NCI-H2196 treated with DMSO at 0.1 percent for 48 hours (cell line): Measurements from ENCODE around the gene SCUBE1.

Source experiments
- DNase-seq: peaks from one replicate; lab custom pipeline; 2025; ENCODE audit not compliant: unreplicated experiment; lab: John Stamatoyannopoulos, UW

The SCUBE1 gene

DNA sequence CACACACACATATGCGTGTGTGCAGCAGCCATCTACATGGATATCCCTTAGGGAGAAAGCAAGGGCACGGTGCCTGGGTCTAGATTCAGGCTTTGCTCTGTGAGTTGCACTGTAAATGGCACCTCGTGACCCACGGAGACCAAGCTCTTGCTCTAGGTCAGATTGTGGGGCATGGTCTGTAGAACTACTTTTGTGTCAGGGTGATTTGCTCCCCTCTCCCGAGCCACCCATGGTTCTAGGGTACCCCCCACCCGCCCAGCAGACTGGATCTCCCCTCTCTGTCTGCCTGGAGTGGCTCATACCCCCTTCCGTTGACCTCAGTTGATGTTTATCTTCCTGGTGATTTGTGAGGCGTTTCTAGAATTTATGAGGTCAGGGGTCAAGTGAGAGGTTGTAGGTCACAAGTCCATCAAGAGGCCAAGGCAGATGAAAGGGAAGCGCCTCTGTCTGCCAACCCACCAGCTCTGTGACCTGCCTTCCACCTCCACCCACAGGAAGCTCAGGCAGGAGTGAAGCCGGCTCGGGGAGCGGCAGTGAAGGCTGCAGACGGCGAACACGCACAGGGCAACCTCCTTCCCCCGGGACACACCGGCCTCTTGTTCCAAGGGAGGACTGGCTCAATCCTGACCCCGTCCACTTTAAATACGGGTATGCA lies 80.1 kb downstream of the SCUBE1 start:
- no peak for DNase-seq

DNA sequence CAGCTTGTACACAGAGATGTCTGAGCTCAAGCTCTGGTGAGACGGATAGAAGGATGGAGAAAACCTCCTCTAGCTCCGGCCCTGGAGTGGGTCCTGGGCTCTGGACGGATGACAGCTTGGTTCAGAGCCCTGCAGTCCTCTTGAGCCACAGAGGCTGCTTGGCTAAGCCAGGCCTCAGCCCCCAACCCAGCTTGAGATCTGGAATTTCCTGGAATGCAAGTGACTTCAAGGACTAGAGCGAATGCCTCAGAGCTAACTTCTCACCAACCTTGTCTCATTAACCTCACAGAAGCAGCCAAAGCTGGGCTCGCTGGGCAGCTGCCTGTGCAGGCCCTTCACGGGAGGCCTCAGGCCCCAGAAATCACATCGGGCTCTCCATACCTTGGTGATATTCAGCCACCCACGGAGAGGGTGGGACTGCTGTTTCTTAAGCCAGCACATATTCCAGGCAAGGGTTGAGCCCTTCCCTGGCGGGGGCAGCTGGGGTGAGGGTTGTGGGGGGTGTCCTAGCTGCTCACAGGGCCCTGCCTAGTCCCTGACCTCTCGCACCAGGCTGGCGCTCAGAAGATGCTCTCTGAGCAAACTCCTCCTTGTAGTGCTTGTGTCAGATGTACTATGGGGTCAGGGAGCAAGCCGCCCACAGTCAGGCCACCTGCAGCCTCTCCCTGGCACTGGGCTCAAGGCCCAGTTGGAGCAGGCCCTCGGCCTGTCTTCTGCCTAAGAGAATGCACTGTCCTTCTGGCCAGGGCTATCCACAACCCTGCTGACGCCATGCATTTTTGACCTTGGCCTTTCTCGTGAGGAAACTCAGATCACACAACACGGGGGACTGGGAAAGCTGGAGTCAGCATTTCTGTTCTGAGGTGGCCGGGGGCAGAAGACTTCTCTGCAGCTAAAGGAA lies 82.6 kb downstream of the SCUBE1 start:
- no peak for DNase-seq

DNA sequence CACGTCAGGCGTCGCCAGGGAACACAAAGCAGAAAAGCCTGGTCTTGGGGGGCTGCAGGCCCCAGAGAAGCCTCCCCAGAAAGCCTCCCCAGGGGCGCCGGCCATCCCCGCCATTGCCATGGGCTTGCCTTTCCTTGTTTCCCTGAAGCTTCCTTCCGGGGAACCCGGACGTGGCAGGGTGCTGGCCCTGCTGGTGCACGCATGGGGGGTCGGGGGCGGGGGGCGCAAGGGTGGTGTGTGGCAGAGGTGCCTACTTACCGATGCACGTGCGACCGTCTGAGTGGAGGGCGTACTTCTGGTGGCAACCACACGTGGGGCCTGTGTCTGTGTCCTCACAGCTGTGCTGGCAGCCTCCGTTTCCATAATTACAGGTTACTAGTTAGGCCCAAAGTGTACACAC lies 85.2 kb downstream of the SCUBE1 start:
- no peak for DNase-seq

DNA sequence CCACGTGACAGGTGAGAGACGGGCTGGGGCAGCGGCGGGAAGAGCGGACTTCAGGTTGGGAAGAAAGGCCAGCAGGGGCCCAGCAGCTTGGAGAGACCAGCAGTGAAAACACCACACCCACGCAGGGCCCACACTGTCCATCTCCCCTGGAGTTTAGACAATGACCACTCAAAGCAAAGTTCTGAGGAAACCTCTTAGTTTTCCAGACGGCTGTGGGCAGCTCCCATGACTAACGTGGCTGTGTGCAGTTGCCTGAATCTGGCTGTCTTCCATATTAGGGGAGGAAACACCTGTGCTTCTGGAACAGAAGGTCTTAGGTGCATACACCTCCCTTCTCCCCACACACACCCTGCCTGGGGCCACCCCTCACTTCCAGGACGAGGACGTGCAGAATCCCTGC lies 85.6 kb downstream of the SCUBE1 start:
- no peak for DNase-seq

DNA sequence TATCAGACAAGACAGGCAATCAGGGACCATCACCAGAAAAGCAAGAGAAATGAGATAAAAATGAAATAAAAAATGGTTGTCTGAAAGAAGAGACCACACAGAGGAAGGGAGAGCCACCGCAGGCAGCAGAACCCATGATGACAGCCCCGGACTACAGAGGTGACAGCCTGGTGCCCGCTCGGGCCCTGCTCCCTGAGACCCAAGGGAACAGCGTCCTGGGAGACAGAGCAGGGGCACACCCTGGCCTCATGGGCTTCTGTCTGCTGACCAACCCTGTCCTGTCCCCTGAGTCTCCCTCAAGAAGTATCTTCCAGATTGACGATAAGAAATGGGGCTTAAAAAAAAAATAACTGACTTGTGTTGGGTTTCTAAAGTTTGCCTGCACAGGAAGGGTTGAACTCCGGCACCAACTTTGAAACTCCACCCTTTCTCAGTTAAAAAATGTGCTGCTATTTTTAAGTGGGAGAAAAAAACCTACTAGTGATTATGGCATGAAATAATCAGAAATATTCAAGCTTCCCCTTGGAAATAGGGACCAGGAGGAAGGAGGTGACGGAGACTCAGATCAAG lies 86.1 kb downstream of the SCUBE1 start:
- DNase-seq, result no peak

DNA sequence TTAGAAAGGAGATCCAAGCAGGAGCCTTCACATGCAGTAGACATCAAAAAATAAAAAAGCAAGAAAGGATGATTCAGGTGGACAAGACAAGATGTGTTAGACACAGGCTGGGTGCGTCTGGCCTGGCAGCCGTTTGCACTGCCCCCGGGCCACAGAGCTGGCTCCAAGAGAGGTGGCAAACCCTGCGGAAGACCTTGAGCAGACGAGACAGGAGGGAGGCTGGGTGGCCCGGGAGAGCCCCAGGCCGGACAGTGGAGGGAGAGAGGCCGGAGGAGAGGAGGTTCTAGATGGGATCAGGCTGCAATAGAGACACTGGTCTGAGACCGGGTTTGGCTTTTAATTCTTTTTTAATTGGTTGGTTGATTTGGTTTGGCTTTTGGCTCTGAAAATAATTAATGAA lies 86.6 kb downstream of the SCUBE1 start:
- DNase-seq, result no peak

DNA sequence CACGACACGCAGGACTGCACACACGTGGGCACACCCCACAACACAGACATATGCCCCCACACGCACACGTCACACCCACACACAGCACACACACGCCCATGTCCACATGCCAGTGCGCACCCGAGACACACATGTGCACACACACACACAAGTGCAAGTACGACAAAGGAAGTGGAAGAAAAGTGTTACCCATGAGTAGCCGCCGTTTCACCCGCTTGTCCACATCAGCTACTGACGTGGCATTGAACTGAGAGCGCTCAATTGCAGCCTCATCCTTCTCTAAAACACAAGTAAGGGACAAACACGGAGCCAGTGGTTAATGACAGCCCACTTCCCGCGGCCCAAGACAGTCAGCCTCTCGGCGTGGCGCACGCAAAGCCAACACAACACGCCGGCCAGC lies 87.9 kb downstream of the SCUBE1 start:
- DNase-seq, result no peak

DNA sequence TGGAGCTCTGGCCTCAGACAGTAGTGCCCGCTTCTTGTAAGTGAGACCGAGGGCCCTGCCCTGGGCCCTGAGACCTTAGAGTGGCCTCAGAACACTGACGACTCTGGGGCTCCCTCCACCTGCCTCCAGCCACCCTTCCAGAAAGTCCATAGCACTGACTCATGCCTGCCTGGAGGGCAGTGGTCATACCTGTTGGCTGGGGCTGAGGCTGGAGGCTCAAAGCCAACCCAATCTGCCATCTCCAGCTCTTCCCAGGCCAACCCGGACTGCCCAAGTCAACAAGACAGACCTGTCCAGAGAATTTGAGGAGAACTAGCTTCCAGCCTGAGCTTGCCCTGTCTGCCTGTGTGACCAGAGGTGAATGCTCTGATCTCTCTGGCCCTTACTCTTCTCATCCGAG lies 89.3 kb downstream of the SCUBE1 start:
- no peak for DNase-seq

DNA sequence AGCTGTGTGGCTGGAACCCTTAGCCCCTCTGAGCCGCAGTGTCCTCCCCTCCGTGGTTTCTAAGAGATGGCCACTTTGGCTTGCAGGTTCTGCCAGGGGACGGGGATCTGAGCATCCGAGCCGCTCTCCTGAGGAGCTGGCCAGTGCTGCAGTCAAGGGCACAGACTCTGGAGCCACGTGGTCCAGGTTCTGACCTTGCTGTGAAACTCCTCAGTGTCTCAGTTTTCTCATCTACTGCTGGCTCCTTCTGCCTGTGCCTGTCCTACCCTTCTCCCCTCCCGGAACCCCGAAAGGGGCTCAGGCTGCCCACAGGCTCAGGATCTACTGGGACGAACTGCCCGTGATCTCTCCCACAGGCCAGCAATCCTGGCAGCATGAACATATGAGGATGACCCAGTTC lies 90.9 kb downstream of the SCUBE1 start:
- DNase-seq, result no peak

DNA sequence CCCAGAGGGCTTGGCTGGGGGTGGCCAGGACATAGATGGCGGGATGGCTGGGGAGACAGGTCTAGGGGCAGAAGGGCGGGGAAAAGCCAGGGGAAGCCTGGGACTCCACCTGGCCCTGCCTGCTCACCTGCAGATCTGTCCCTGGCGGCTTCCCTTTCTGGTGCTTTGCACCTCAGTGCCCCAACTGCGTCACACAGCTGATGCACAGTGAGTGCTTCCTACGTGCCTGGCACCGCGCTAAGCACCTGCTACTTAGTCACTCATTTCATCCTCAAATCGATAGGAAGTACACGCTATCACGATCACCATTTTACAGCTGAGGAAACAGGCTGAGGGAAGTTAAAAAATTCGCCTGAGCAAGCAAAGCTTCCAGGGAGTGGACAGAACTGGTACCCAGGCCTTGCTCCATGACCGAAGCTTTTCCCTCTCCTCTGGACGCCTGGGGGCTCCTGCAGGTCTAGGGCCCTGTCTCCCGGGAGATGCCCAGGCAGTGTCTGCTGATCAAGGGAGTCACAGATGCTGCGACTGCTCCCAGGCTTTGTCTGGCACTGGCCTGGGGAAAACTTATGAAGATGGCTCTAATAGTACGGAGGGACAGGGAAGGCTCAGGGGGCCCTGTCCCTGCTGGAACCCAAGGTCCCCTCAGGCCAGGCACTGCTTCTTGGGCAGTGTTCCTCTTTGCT lies 93.2 kb downstream of the SCUBE1 start:
- DNase-seq, result no peak

DNA sequence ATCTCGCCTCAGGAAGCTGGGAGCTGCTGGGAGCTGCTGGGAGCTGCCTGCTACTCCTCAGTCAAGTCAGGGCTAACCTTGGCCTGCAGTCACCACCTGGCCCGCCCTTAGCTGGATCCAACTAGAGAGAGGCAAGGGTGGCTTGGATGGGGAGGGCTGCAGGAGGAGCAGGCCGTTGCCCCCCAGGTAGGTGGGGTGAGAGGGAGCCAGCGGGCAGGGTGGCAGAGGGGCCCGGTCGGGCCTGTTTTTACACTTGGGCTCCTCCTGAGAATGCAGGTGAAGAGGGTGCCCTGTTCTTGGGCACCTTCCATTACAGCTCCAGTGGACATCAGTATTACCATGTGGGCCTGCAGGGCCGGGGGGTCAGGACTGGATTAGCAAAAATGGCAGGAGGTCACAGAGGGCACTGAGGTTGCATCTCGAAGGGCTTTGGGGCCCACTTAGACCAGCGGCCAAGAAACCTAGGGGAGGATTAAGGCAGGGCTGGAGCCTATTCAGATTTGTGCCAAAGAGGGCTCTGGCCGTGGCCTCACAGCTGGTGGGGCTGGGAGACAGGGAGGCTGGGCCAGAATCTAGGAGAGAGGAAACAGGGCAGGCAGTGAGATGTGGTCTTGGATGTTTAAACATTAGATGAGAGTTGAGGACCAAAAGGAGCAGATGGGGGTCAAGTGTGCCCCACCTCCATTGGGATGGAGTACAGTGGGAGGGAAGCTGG lies 95.5 kb downstream of the SCUBE1 start:
- no peak for DNase-seq

DNA sequence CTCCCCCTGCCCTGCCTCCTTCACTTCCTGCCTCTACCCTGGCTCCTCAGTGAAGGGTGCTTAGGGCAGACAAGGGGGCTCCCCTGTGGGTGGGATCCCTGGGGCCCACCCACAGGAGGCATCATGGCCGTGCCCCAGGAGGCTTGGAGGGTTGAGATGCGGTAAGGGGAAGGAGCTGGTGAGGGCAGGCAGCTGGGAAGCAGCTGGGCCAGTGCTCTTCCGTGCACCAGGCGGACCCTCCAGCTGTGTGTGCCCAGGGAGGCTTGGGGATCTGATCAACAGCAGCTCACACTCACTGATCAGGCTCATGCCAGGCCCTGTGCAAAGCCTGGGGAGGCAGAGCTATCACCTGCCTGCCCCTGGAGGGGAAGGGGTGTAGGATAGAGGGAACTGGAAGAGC lies 97.0 kb downstream of the SCUBE1 start:
- DNase-seq, result no peak

DNA sequence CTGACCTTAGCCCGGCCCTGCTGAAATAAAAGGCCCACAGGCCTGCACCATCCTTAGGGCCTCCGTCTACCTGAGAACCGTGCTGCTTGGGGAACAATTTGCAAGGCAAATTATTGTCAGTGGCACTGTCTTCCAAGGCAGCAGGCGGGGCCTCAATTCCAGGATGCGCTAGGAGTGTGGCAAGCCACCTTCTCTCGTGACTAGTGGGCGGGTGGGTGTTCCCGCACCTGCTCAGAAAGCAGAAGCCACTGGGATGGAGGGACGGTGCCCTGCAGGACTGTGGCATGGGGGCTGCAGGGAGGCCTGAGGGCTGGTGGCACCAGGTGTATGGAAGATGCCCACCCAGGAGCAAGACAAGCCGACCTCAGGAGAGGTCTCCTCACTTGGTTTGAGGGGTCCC lies 97.5 kb downstream of the SCUBE1 start:
- DNase-seq, result no peak

DNA sequence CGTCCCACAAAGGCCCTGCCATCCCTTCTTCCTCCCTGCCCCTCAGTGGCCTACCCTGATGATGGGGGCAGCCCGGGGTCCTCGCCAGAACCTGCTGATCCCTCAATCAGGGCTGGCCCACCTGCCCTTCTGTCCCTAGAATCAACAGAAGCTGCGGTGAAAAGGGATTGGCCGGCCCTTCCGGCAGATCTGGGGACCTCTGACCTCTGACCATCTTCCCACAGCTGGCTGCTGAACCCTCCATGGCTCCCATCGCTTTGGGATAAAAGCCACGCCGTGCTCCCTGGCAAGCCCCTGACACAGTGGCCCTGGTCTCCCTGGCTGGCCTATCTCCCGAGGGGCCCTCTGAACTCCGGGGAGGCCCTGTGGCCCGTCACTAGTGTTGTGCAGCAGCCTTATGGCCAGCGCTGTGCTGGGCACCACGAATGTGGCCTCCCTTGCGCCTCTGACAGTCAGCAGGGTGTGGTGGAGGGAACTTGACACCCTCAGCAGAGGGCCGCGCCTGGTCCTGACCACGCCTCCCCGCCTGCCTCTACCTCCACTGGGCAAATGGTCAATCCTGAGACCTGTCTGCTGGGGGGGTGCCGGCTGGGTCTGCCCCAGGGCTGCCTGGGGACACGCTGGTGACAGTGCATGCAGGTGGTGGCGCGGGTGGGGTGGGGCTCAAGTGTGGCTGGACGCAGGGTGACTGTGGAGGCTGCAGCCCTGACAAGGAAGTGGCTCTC lies 98.2 kb downstream of the SCUBE1 start:
- no peak for DNase-seq

DNA sequence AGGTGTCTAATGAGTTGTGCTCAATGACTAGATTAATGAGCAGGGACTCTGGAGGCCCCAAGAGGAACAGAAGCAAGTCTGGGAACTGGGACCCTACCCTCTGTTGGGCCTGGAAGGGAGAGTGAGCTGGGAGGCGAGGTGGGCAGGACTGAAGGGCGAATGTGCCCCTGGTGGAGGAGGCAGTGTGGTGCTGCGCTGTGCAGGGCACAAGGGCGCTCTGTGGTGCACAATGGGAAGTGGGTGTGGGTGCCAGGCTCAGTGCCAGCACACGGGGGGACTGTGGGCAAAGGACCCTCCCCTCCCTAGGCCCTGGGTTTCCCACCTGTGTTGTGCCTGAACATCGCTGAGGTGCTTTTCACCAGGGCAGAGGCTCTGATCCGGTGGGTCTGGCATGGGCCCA lies 98.8 kb downstream of the SCUBE1 start:
- no peak for DNase-seq

DNA sequence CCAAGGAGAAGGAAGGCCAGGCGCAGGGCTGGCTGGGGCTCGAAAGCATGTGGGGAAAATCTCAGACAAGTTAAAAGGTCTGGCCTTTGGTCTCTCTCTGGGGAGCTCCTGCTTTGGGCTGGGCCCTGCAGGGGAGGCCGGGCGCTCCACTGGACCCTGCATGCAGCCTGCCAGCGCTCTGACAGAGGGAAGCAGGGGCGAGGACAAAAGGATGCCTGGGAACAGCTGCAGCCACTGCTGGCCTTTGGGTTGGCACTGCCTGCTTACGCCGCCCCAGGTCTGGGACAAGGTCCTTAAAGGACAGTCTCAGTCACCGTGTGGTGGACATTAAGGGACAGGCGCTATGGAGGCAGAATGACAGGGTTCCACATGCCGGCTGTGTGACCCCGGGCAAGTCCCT lies 99.8 kb downstream of the SCUBE1 start:
- no peak for DNase-seq

DNA sequence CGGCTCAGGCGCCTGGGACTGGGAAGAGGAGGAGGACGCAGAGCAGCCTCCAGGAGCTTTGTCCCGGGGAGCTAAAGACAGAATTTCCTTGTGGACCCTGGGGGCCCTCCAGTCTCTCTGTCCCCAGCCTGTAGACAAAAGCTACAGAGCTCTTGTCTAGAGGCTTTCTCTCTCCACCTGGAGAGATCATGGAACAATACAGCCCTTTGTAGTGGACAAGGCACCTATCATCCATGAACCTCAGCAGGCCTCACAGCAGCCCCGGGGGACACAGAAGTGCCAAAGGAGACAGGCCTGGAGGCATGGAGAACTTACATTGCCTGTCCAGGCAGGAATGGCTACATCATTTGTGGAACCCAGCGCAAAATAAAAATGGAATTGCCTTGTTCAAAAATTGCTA lies 100.5 kb downstream of the SCUBE1 start:
- no peak for DNase-seq

DNA sequence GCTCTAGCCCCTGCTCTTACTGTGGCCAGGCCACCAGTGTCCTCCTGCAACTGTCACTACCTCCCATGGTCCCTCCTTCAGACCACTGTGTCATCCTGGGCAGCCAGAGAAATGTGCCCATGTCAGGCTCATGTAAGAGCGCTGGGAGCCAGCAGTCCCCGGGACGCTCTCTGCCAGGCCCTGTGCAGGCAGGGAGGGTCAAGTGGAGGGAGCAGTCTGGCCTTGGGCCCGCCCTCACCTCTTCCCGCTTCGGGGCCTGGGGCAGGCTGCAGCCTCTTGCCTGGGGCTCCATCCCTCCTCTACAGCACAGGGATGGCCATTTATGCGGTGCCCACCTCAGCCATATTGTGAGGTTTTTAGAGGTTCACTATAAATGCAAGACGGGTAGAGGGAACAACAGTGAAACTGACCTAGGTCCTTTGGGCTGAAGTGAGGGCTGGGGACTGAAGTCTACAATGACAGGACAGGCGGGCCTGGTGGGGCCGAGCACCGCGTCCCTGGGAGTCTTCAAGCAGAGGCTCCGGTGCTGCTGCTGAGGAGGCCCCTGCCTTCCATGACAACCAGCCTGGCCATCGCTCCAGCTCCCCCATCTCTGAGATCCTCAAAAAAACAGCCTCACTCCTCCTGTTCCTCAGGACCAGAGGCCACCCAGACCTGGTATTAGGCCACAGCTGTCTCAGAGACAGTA lies 101.3 kb downstream of the SCUBE1 start:
- DNase-seq, result no peak

DNA sequence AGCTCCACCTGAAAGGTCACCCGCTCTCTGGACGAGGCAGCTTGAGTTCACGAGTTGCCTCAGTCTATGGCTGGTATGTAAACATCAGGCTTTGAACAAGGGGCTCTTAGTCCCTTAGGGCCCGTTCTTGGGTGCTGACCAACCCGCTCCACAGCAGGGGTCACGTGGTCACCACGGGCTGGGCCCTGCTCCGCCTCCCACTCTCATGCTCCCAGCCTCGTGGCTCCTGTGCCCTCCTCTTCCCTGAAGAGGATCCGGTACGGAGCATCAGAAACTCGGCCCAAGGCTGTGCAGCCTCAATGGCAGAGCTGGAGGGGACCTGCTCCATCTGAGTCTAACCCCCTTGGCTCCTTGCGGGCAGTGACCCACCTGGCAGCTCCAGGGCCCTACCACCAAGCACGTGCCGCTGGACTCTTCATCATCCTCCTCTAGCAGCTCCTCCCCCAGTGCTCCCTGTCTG lies 102.0 kb downstream of the SCUBE1 start:
- DNase-seq, result no peak

DNA sequence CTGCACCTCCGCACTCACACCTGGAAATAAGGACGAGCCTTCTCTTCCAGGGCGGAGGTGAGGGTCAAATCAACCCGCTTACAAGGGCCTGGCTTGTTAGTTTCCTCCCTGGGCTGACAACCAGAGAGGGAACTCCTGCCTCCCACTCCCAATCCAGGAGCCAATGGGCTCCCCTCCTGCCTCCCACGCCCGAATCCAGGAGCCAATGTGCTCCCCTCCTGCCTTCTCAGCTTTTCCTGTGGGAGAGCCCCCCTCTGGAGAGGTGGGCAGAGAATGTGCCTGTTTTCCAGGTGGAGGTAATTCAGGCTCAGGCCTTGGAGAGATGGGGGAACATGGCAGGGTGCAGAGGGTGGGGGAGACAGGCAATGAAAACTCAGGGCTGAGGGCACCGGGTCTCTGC lies 102.6 kb downstream of the SCUBE1 start:
- no peak for DNase-seq
